ENCODE results near the gene FBLN1. TPM values are rescaled to one million over a fixed set of nuclear protein-coding genes. Genes with fewer than 3 reads are reported as not detected.
A peak's percentile ranks its signal among the peaks of the same experiment; 100 is the strongest.
"Not testable (repeated sequence)": the region's sequence is repeated elsewhere in the genome, so short reads cannot be mapped to it uniquely, and the experiment has no call there.

The FBLN1 gene
- total RNA-seq, 1 donor from 2014 or later = 271 TPM

DNA sequence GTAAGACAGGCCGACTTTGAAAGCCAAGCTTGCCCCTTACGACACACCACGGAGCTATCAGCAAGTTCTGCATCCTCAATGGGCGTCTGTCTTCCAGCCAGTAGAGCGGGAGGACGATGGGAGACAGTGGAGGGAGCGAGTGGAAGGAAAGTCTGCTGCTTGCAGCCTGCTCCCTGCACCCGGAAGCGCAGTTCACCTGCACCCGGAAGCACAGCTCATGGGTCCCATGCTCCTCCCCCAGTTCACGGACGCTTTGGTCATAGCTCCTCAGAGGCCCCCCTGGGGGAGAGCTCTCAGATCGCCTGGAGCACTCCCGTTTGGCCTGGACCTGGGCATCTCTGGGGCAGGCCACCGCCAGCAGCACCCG lies 51.3 kb downstream of the FBLN1 start:
- peak overlapping the region; percentile 48 for H3K27ac Mint-ChIP-seq

GRCh38 chr22:45554861-45555260 lies 52.2 kb downstream of the FBLN1 start:
- Mint-ChIP-seq H3K4me1 (ENCODE audit: unreplicated experiment) (peaks cover 17% of the 10 kb centered on the region), H3K27me3 (no peaks in the 10 kb centered on the region), H3K4me3 (no peak overlapping the region), H3K9me3 (no peaks in the 10 kb centered on the region), H3K27ac (no peak overlapping the region), H3K36me3 (peaks cover 43% of the 10 kb centered on the region)
- TF ChIP-seq, protein P1, sequence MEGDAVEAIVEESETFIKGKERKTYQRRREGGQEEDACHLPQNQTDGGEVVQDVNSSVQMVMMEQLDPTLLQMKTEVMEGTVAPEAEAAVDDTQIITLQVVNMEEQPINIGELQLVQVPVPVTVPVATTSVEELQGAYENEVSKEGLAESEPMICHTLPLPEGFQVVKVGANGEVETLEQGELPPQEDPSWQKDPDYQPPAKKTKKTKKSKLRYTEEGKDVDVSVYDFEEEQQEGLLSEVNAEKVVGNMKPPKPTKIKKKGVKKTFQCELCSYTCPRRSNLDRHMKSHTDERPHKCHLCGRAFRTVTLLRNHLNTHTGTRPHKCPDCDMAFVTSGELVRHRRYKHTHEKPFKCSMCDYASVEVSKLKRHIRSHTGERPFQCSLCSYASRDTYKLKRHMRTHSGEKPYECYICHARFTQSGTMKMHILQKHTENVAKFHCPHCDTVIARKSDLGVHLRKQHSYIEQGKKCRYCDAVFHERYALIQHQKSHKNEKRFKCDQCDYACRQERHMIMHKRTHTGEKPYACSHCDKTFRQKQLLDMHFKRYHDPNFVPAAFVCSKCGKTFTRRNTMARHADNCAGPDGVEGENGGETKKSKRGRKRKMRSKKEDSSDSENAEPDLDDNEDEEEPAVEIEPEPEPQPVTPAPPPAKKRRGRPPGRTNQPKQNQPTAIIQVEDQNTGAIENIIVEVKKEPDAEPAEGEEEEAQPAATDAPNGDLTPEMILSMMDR (conservative IDR thresholded peaks at IDR 0.05) = no peak
- no peak for DNase-seq (ENCODE audit: extremely low spot score, unreplicated experiment)

More for the DNA sequence above, 51.3 kb downstream of the FBLN1 start:
- no peak overlapping the region for H3K4me3 Mint-ChIP-seq
- H3K36me3 Mint-ChIP-seq = peaks cover 35% of the 10 kb centered on the region
- DNase-seq (ENCODE audit: extremely low spot score, unreplicated experiment) = no peak
- H3K27me3 Mint-ChIP-seq = no peaks in the 10 kb centered on the region
- H3K4me1 Mint-ChIP-seq (ENCODE audit: unreplicated experiment) = peaks cover 17% of the 10 kb centered on the region
- H3K9me3 Mint-ChIP-seq = no peaks in the 10 kb centered on the region
- TF ChIP-seq, protein P1 (conservative IDR thresholded peaks at IDR 0.05) = peak; percentile 40

DNA sequence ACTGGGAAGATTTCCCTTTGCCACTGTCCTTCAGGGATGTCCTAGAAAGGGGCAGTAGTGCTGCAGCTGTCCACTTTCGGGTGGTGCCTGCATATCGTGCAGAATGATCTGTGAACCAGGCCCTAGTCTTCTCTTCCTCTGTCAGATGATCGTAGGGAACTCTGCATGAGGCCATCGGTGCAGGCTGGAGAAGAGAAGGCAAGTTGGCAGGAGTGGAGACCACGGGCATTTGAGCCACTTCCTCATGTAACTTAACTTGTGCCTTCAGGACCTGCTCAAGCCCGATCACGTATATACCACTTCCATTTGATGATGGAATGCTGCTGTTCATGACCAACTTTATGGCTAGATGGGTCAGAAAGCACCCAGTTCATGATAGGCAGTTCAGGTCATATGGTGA lies 55.2 kb downstream of the FBLN1 start:
- not testable (repeated sequence) for H3K27ac Mint-ChIP-seq; DNase-seq (ENCODE audit: extremely low spot score, unreplicated experiment); H3K27me3 Mint-ChIP-seq; H3K4me1 Mint-ChIP-seq (ENCODE audit: unreplicated experiment); H3K4me3 Mint-ChIP-seq
- peaks cover 14% of the 10 kb centered on the region for H3K9me3 Mint-ChIP-seq
- H3K36me3 Mint-ChIP-seq = peaks cover 56% of the 10 kb centered on the region

- H3K27ac Mint-ChIP-seq; H3K4me1 Mint-ChIP-seq (ENCODE audit: unreplicated experiment); DNase-seq (ENCODE audit: extremely low spot score, unreplicated experiment); H3K27me3 Mint-ChIP-seq; H3K4me3 Mint-ChIP-seq: not testable (repeated sequence)
- Mint-ChIP-seq H3K9me3 (peaks cover 14% of the 10 kb centered on the region), H3K36me3 (peaks cover 63% of the 10 kb centered on the region)
Observed at GRCh38 chr22:45560092-45560491, 57.4 kb downstream of the FBLN1 start.

DNA sequence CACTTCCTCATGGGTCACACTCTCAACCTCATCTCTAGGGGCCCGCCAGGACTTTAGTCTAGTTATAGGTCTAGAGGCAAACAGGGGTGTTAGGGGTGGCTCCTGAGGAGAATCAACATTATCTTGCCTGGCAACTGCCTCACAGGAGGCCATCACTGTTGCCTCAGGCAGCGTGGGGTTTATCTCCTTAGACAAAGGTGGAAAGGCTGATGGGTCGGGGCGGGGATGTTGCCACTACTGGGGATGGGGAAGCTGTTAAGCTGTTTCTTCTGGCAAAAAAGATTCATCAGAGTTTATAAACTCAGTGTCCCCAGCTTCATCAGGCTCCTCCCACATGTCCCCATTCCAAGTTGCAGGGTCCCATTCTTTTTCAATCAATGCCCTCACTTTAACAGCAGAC lies 58.1 kb downstream of the FBLN1 start:
- peaks cover 58% of the 10 kb centered on the region for H3K36me3 Mint-ChIP-seq

DNA sequence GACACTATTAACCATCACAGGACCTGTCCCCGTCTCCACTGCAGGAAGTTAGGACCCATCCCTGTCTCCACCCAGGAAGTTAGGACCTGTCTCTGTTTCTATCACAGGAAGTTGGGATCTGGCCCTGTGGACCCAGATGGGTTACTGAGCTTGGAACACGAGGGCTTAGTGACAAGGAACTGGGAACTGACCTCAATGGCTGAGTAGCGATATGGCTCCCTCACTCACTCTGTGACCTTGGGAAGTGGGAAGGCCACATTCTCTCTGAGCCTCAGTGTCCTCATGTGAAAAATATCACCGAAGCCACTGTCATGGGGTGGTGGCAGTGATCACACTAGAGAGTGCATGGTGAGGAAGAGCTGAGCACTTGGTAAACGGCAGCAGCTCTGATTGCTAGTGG lies 59.4 kb downstream of the FBLN1 start:
- Mint-ChIP-seq H3K36me3 (peaks cover 56% of the 10 kb centered on the region), H3K9me3 (peaks cover 14% of the 10 kb centered on the region), H3K4me1 (ENCODE audit: unreplicated experiment) (no peaks in the 10 kb centered on the region), H3K4me3 (no peak overlapping the region), H3K27ac (no peak overlapping the region), H3K27me3 (no peaks in the 10 kb centered on the region)
- DNase-seq (ENCODE audit: extremely low spot score, unreplicated experiment) = no peak
- TF ChIP-seq, protein P1 (conservative IDR thresholded peaks at IDR 0.05) = no peak

More for the DNA sequence above, 58.1 kb downstream of the FBLN1 start:
- H3K9me3 Mint-ChIP-seq = peaks cover 14% of the 10 kb centered on the region
- not testable (repeated sequence) for H3K4me3 Mint-ChIP-seq; H3K27me3 Mint-ChIP-seq; H3K4me1 Mint-ChIP-seq (ENCODE audit: unreplicated experiment); DNase-seq (ENCODE audit: extremely low spot score, unreplicated experiment); H3K27ac Mint-ChIP-seq

DNA sequence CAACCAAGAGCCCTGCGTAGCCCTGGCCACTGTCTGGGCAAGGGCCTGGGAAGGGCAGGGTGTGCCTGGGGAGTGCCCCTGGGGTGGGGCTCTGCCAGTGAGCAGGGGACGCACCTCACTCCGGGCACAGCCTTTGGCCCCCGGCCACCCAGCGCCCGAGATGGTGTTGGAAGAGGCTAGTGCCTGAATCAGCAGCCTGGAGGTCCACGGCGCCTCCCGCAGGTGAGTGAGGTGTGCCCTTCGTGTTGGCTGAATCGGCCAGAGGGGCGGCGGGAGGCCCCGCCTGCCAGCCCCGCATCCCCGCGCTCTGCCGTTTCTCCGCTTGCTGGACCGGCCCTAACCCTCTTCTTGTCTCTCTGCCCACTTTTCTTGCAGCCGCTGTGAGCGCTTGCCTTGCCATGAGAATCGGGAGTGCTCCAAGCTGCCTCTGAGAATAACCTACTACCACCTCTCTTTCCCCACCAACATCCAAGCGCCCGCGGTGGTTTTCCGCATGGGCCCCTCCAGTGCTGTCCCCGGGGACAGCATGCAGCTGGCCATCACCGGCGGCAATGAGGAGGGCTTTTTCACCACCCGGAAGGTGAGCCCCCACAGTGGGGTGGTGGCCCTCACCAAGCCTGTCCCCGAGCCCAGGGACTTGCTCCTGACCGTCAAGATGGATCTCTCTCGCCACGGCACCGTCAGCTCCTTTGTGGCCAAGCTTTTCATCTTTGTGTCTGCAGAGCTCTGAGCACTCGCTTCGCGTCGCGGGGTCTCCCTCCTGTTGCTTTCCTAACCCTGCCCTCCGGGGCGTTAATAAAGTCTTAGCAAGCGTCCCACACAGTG lies 60.1 kb downstream of the FBLN1 start:
- Mint-ChIP-seq H3K27ac (no peak overlapping the region), H3K4me1 (ENCODE audit: unreplicated experiment) (no peaks in the 10 kb centered on the region), H3K4me3 (no peak overlapping the region), H3K27me3 (no peaks in the 10 kb centered on the region), H3K9me3 (peaks cover 14% of the 10 kb centered on the region), H3K36me3 (peaks cover 51% of the 10 kb centered on the region)
- TF ChIP-seq, protein P1 (conservative IDR thresholded peaks at IDR 0.05) = no peak
- no peak for DNase-seq (ENCODE audit: extremely low spot score, unreplicated experiment)

Measured in type B pancreatic cell (in vitro differentiated cells).